ENCODE results near the gene DPM1.
A peak's percentile ranks its signal among the peaks of the same experiment; 100 is the strongest.

Gene DPM1

GRCh38 chr20:50916934-50917333 lies 41.4 kb downstream of the DPM1 start:
- DNase-seq (ENCODE audit: low read depth) = no peak
- no peak overlapping the region for H3K4me3 ChIP-seq (ENCODE audit: control insufficient read depth, low read depth, low read length)
- TF ChIP-seq, protein P1, sequence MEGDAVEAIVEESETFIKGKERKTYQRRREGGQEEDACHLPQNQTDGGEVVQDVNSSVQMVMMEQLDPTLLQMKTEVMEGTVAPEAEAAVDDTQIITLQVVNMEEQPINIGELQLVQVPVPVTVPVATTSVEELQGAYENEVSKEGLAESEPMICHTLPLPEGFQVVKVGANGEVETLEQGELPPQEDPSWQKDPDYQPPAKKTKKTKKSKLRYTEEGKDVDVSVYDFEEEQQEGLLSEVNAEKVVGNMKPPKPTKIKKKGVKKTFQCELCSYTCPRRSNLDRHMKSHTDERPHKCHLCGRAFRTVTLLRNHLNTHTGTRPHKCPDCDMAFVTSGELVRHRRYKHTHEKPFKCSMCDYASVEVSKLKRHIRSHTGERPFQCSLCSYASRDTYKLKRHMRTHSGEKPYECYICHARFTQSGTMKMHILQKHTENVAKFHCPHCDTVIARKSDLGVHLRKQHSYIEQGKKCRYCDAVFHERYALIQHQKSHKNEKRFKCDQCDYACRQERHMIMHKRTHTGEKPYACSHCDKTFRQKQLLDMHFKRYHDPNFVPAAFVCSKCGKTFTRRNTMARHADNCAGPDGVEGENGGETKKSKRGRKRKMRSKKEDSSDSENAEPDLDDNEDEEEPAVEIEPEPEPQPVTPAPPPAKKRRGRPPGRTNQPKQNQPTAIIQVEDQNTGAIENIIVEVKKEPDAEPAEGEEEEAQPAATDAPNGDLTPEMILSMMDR (conservative IDR thresholded peaks at IDR 0.05; ENCODE audit: control insufficient read depth, insufficient read depth, low read depth, low read length) = no peak

DNA sequence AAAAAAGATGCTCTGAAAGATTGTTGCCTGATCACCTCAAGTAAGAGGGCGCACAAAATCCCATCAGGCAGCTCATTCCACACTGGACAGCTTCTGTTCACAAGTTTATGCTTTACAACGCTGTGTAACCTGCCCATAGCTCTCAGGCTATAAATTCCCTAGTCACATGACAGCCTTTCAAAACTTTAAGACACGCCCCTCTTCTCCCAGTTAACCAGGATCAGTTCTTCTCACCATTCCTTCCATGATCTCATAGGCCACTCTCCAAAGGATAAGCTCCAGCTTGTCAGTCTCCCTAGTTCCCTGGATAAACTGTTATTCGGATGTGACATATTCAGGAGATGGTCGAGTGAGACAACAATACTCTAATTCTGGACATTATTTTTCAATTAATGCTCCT lies 42.1 kb downstream of the DPM1 start:
- peak; percentile 70 for DNase-seq (ENCODE audit: low read depth)
- TF ChIP-seq, protein P1 (conservative IDR thresholded peaks at IDR 0.05; ENCODE audit: control insufficient read depth, insufficient read depth, low read depth, low read length) = no peak
- H3K4me3 ChIP-seq (ENCODE audit: control insufficient read depth, low read depth, low read length) = no peak overlapping the region

DNA sequence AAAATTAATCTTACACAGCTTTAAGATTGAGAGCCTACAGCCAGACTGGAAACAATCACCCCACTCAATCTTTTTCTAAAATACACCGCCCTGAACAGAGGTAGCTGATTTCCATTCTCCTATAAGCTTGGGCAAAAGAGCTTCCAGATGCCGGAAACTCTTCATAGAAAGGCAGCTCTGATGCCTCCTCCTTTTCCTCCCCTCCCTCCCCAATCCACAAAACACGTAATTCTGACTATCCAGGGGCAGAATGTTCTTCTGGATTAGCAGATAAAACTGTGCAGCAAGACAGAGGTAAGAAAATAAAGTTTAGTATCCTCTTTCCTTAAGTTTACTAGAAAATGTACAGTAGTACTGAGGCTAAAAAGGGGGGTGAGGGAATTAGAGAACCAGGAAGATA lies 42.9 kb downstream of the DPM1 start:
- TF ChIP-seq, protein P1 (conservative IDR thresholded peaks at IDR 0.05; ENCODE audit: control insufficient read depth, insufficient read depth, low read depth, low read length) = no peak
- H3K4me3 ChIP-seq (ENCODE audit: control insufficient read depth, low read depth, low read length) = no peak overlapping the region
- DNase-seq (ENCODE audit: low read depth) = peak; percentile 76

- H3K4me3 ChIP-seq (ENCODE audit: control insufficient read depth, low read depth, low read length) = no peak overlapping the region
- TF ChIP-seq, protein P1 (conservative IDR thresholded peaks at IDR 0.05; ENCODE audit: control insufficient read depth, insufficient read depth, low read depth, low read length) = no peak
- peak; percentile 88 for DNase-seq (ENCODE audit: low read depth)
These were observed 44.5 kb downstream of the DPM1 start for GRCh38 chr20:50913690-50914375.

GRCh38 chr20:50911716-50912115 lies 46.6 kb downstream of the DPM1 start:
- H3K4me3 ChIP-seq (ENCODE audit: control insufficient read depth, low read depth, low read length) = no peak overlapping the region
- TF ChIP-seq, protein P1 (conservative IDR thresholded peaks at IDR 0.05; ENCODE audit: control insufficient read depth, insufficient read depth, low read depth, low read length) = no peak
- no peak for DNase-seq (ENCODE audit: low read depth)

GRCh38 chr20:50911030-50911429 lies 47.3 kb downstream of the DPM1 start:
- peak; percentile 91 for DNase-seq (ENCODE audit: low read depth)
- H3K4me3 ChIP-seq (ENCODE audit: control insufficient read depth, low read depth, low read length) = no peak overlapping the region
- TF ChIP-seq, protein P1 (conservative IDR thresholded peaks at IDR 0.05; ENCODE audit: control insufficient read depth, insufficient read depth, low read depth, low read length) = no peak

Measured in fibroblast of mammary gland (primary cell).